Psoas muscle (tissue), 8 donors: ENCODE data around the gene IL17RA. TPM values are rescaled to one million over a fixed set of nuclear protein-coding genes. Genes with fewer than 3 reads are reported as not detected.

ENCODE experiments used
- ATAC-seq, 4 donors: fragments of 200-7000 bp; cut with Tn5 transposase; one replicate each; pipeline ENCODE4 v1.9.1; 2020; ENCODE audit warnings: moderate library complexity in 3 of 4, mild to moderate bottlenecking in 2 of 4
- DNase-seq, 2 donors: peaks; one replicate each; pipeline ENCODE4 v3.0.0-alpha.2; 2020
- H3K27ac ChIP-seq: fragments of 200-600 bp; one replicate; pipeline ENCODE4 v1.8.0; 2022
- H3K27me3 ChIP-seq, 3 donors: fragments of 200-600 bp in 1 of 3; one replicate each; pipeline versions ENCODE4 v1.6.1 to v1.8.0; 2013 to 2022; ENCODE audit warnings: low read length in 2 of 3, mild to moderate bottlenecking in 2 of 3, moderate library complexity in 1 of 3; ENCODE audit not compliant: insufficient read depth in 3 of 3
- H3K36me3 ChIP-seq, 2 donors: fragments of 200-600 bp in 1 of 2; one replicate each; pipeline versions ENCODE4 v1.6.1 to v1.8.0; 2013 to 2022; ENCODE audit warnings: low read depth in 1 of 2, mild to moderate bottlenecking in 1 of 2, moderate library complexity in 1 of 2; ENCODE audit not compliant: insufficient read depth in 1 of 2
- H3K4me1 ChIP-seq: fragments of 200-600 bp; one replicate; pipeline ENCODE4 v1.8.0; 2022
- H3K4me3 ChIP-seq: fragments of 200-600 bp; one replicate; pipeline ENCODE4 v1.8.0; 2022; ENCODE audit warnings: mild to moderate bottlenecking
- H3K9me3 ChIP-seq: fragments of 200-600 bp; one replicate; pipeline ENCODE4 v1.8.0; 2022
- CTCF ChIP-seq: fragments of 200-600 bp; IDR thresholded peaks from one replicate; pipeline ENCODE4 v1.8.0; 2022; ENCODE audit warnings: antibody characterized with exemption
- WGBS, 3 donors: extraction: QIAGEN DNeasy Blood & Tissue Kit; methylation state at CpG; one replicate each; pipeline versions ENCODE4 v1.1.6 to v1.1.7; 2013; 5-methylcytosine and 5-hydroxymethylcytosine counted together
- intact Hi-C, 2 donors: fragments of 100-400 bp; cut with DNase I; formaldehyde crosslinking; loops; one replicate each; pipeline versions ENCODE4 v1.11.0 to v1.14.2; 2022
- polyA plus RNA-seq, 3 donors: library from polyadenylated mRNA; stranded (reverse); fragments of 200-250 nt; gene quantifications; one replicate each; pipeline ENCODE4 v1.2.3, GENCODE V29; 2013
- total RNA-seq, 4 donors: library from RNA; stranded (reverse); fragmentation: NEBNext Ultra II Directional in 2 of 4; extraction: Animal tissue kit (Norgen Biotek cat#: 25700) in 2 of 4; gene quantifications; one replicate each; pipeline versions ENCODE4 v1.2.1 to v1.2.4, GENCODE V29; 2021 to 2023
- donor health status: healthy with polysubstance abuse.
- donor health status: DM: no; HTN: no; CAD: no; lungs with moderate emphysema.
- donor health status: Bipolar disorder and iron deficiency.
- donor health status: healthy.
- donor health status: DM: yes; HTN: yes; CAD: no.
- donor health status: DM: no; HTN: no; CAD: no.
- donor health status: DM: no; HTN: no; CAD: no.
- donor health status: DM: yes; HTN: yes; CAD: no.

Gene IL17RA
- total and polyA plus RNA-seq, 7 donors = 0.93 to 3.7 (median 2.9) TPM

GRCh38 chr22:17086296-17086695, 1.5 kb downstream of the IL17RA start:
- Histone ChIP-seq H3K36me3 (no peaks in the 10 kb centered on the region), H3K9me3 (no peaks in the 10 kb centered on the region), H3K4me1 (no peaks in the 10 kb centered on the region), H3K27ac (no peak overlapping the region), H3K27me3 (peaks cover 0 to 26% (median 11%) of the 10 kb centered on the region in 3 donors), H3K4me3 (peak overlapping the region; percentile 82)
- intact Hi-C loops = no loop called here
- no peak for TF ChIP-seq CTCF
- DNase-seq (no peak), ATAC-seq (no peak)
- WGBS, 3 donors = 75 to 78% (median 77%) methylated on average over 7 of the region's 7 CpGs

GRCh38 chr22:17086788-17087497, 2.1 kb downstream of the IL17RA start:
- H3K4me3 ChIP-seq = peak overlapping the region; percentile 82
- no peak for TF ChIP-seq CTCF
- DNase-seq (no peak), ATAC-seq (no peak)
- no peaks in the 10 kb centered on the region for H3K36me3 ChIP-seq
- H3K4me1 ChIP-seq = no peaks in the 10 kb centered on the region
- no peaks in the 10 kb centered on the region for H3K9me3 ChIP-seq
- H3K27ac ChIP-seq = no peak overlapping the region
- WGBS, 3 donors = 62 to 79% (median 66%) methylated on average over 10 of the region's 10 CpGs
- peaks cover 0 to 26% (median 11%) of the 10 kb centered on the region in 3 donors for H3K27me3 ChIP-seq
- intact Hi-C loops = no loop called here

- peaks cover 0 to 26% (median 11%) of the 10 kb centered on the region in 3 donors for H3K27me3 ChIP-seq
- no peak for TF ChIP-seq CTCF
- ATAC-seq (no peak), DNase-seq (no peak)
- WGBS, 3 donors = 44 to 58% (median 50%) methylated on average over 12 of the region's 12 CpGs
- no peaks in the 10 kb centered on the region for H3K36me3 ChIP-seq
- no peak overlapping the region for H3K27ac ChIP-seq
- intact Hi-C loops = no loop called here
- H3K9me3 ChIP-seq = no peaks in the 10 kb centered on the region
- H3K4me1 ChIP-seq = no peaks in the 10 kb centered on the region
- no peak overlapping the region for H3K4me3 ChIP-seq
These were observed 2.8 kb downstream of the IL17RA start for GRCh38 chr22:17087498-17088131.

GRCh38 chr22:17090550-17090949, 5.8 kb downstream of the IL17RA start:
- Histone ChIP-seq H3K4me3 (no peak overlapping the region), H3K4me1 (no peaks in the 10 kb centered on the region), H3K27me3 (peaks cover 0 to 6% (median 3%) of the 10 kb centered on the region in 3 donors), H3K36me3 (no peaks in the 10 kb centered on the region), H3K27ac (no peak overlapping the region), H3K9me3 (no peaks in the 10 kb centered on the region)
- no peak for ATAC-seq
- intact Hi-C loops = no loop called here
- DNase-seq = no peak
- TF ChIP-seq CTCF = no peak
